COR-L47 (cell line): ENCODE results near the gene SYS1.
"Not testable (repeated sequence)": the region's sequence is repeated elsewhere in the genome, so short reads cannot be mapped to it uniquely, and the experiment has no call there.

Experiments
- DNase-seq: peaks from one replicate; lab custom pipeline; 2025; lab: John Stamatoyannopoulos, UW

Gene SYS1

DNA sequence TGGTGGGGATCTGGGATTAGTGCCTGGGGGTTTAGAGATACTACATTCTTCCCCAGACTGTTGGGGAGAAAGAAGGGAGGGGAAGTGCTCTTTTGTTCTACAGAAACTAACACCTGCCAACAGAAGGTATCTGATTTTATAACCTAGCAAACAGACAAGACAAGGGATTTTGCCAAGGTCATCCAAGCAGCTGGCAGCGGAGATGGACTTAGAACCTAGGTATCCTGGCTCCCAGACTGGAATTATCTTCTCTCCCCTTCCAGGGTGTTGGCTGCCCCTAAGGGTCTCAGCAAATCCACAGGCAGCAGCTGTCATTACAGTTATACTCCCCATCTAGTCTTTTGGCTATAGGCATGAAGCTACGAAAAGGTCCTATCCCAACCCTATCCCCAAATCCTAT is 23.2 kb upstream of the SYS1 start:
- peak; percentile 37 for DNase-seq

- no peak for DNase-seq
Observed at GRCh38 chr20:45340236-45340847, 22.6 kb upstream of the SYS1 start.

GRCh38 chr20:45340951-45341350 is 22.0 kb upstream of the SYS1 start:
- no peak for DNase-seq

DNA sequence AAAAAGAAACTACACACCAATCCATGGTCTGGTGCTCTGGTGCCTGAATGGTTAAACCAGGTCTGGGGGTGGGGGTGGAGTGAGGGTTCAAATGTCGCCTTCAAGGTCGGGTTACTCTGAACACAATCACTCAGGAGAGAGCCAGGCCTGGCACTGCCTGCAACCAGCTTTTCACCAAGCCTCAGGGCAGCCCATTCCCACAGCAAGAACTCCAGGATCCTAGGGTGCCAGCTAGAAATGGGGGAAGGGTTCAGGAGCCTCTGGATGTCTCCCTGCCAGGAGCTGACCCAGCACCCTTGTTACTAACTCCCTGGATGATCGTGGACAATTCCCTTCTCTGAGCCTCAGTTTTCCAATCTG is 21.4 kb upstream of the SYS1 start:
- no peak for DNase-seq

GRCh38 chr20:45341939-45342854 is 20.8 kb upstream of the SYS1 start:
- peak; percentile 32 for DNase-seq

GRCh38 chr20:45342855-45343531 is 20.0 kb upstream of the SYS1 start:
- DNase-seq, result peak; percentile 38

DNA sequence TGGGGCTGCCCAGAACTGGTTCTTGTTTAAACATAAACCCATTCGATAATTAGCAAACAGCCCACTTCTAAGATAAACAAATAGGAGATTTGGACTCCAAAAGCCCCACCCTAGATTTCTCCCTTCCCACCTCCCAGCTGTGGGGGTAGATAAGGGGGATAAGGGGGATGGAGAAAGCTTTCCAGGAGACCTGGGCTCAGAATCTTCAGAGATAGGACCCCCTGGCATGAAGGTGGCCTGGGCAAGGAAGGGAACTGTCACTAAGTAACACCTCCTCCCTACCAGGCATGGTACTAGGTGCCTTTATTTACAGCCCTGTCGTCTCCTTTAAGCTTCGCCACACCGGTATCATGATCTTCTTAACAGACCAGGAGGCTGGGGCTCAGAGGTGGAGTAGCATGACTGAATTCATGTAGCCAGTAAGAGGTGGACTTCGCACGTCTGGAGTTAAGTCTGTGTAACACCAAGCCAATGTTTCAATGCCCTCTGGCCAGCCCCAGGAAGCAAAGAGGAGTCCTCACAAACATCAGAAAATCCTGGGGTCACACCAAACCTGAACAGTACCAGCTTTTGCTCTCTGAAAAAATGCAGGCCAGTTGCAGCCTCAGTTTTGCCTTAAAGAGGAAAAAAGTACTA is 19.3 kb upstream of the SYS1 start:
- peak; percentile 85 for DNase-seq

- no peak for DNase-seq
Observed at GRCh38 chr20:45344168-45344860, 18.6 kb upstream of the SYS1 start.

GRCh38 chr20:45345104-45345936 is 17.6 kb upstream of the SYS1 start:
- peak; percentile 65 for DNase-seq

DNA sequence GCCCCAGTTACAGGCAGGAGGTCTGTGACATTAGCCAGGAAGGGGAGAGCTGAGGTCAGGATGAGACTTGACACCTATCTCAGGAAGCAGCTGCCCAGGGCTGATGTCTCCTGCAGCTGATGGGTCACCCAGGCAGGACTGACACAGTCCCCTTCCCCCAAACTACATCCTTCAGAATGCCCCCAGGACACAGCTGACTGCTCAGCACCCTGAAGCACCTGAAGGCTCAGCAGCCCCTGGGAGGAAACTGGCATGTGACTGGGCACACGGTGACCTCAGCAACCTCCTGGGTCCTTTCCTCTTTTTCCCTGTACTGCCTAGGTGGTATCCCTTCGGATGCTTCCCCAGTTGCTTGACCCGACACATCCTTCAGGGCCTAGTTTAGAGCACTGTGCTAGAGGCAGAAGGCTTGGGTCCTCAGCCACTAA is 16.7 kb upstream of the SYS1 start:
- no peak for DNase-seq

DNA sequence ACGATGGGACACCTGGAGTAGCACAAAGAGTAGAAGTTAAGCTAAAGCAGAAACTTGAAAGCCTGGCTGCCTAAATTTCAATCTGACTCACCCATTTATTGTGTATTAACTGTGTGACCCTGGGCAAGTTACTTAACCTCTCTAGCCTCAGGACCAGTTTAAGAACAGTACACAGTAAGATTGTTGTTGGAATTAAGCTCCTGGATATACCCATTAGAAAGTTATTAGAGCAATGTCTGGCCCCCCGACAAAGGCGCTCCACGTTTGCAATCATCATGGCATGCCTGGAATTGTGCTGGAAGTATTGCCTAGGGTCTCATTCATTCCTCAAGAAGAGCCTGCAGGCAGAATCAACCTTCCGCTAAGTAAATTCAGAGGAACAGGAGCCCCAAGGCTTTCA is 16.1 kb upstream of the SYS1 start:
- DNase-seq, result no peak

- no peak for DNase-seq
Observed at GRCh38 chr20:45347297-45347935, 15.5 kb upstream of the SYS1 start.

- DNase-seq, result peak; percentile 41
Observed at GRCh38 chr20:45347936-45348778, 14.8 kb upstream of the SYS1 start, which contains the start of gene SDC4. TSS of gene SDC4 (minus strand) at chr20:45348424. CDS start at chr20:45348384, 40 bp downstream.

DNA sequence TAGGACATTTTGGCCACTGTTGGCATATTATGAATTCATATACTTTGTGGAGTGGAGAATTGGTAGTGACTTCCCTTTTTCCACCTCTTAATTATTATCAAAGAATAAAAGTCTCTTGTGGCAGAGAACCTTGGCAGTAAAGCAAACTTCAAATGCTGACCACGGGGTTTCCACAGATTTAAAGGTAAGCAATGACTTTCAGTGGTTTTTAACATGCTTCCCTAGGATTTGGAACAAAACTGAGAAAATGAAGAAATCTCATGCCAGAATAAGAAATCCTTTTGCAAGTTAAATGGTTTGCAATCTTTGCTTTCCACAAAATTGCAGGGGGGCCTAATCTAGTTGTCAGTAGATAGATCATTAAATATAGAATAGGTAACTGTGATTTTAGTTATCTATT is 12.7 kb upstream of the SYS1 start:
- DNase-seq, result no peak

- DNase-seq, result not testable (repeated sequence)
Observed at GRCh38 chr20:45350795-45351194, 12.2 kb upstream of the SYS1 start.

DNA sequence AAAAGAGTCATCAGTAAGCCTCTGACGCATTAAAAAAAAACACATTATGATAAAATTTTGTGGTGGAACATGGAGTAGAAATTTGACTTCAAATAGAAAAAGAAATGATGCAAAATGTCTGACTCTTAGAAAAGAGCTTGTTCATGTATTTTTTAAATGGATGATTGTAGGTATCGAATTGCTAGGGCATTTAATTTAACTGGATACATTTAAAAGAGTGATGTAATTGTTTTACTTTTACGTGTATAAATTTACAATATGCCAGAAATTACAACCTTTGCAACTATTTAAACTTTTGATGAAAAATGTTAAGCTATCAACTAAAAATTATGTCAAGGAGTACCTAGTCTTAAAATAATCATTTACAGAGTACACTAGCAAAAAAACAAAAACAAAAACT is 10.2 kb upstream of the SYS1 start:
- DNase-seq, result no peak

DNA sequence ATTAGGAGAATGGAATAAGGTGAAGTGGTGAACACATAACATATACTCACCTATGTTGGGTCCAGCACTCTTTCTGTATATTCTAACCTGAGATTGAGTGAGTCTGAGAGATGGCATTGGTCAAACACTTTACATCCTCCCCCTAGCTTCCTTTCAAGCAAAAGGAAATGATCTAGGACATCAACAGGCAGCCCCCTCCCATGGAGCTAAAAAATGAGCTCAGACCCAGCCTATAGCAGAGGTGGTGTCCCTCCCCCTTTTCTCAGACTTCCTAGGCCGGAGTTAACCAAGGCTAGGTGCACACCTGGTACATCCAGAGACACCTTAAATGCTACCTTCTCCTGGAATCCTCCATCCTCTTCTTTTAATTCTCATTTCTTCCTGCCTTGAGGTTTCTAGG is 9.2 kb upstream of the SYS1 start:
- no peak for DNase-seq

- DNase-seq, result no peak
Observed at GRCh38 chr20:45354423-45355208, 8.3 kb upstream of the SYS1 start.
